ENCODE results near the gene U2SURP. TPM values are rescaled to one million over a fixed set of nuclear protein-coding genes. Genes with fewer than 3 reads are reported as not detected.

The U2SURP gene
- total RNA-seq, 1 donor from 2014 or later: 156 TPM

DNA sequence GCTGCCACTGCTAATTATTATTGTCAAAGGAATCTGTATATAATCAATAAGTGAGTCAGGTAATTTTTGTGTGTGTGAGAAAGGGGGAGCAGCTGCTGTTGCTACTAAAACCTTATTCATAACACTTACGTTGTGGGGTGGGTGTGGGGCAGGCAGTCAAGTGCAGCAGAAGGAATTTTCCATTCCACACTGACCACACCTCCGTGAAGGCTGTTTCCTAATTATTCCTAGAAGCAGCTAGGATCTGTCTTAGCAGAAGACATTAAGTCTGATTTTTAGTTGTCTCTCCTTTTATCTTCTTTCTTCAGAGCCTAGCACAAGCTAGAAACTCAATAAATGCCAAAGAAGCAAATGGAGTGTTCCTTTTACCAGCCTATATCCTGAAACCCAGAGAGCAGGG is 4.0 kb upstream of the U2SURP start:
- TF ChIP-seq, protein P1, sequence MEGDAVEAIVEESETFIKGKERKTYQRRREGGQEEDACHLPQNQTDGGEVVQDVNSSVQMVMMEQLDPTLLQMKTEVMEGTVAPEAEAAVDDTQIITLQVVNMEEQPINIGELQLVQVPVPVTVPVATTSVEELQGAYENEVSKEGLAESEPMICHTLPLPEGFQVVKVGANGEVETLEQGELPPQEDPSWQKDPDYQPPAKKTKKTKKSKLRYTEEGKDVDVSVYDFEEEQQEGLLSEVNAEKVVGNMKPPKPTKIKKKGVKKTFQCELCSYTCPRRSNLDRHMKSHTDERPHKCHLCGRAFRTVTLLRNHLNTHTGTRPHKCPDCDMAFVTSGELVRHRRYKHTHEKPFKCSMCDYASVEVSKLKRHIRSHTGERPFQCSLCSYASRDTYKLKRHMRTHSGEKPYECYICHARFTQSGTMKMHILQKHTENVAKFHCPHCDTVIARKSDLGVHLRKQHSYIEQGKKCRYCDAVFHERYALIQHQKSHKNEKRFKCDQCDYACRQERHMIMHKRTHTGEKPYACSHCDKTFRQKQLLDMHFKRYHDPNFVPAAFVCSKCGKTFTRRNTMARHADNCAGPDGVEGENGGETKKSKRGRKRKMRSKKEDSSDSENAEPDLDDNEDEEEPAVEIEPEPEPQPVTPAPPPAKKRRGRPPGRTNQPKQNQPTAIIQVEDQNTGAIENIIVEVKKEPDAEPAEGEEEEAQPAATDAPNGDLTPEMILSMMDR (IDR thresholded peaks at IDR 0.05; ENCODE audit: unreplicated experiment): no peak
- Mint-ChIP-seq H3K4me1 (ENCODE audit: low read depth) (peaks cover 25% of the 10 kb centered on the region), H3K27me3 (no peaks in the 10 kb centered on the region), H3K9me3 (ENCODE audit: low read depth) (no peaks in the 10 kb centered on the region), H3K27ac (peak overlapping the region; percentile 51), H3K4me3 (ENCODE audit: low read depth) (no peak overlapping the region), H3K36me3 (ENCODE audit: insufficient read depth) (no peaks in the 10 kb centered on the region)
- DNase-seq (ENCODE audit: low spot score, unreplicated experiment): no peak

DNA sequence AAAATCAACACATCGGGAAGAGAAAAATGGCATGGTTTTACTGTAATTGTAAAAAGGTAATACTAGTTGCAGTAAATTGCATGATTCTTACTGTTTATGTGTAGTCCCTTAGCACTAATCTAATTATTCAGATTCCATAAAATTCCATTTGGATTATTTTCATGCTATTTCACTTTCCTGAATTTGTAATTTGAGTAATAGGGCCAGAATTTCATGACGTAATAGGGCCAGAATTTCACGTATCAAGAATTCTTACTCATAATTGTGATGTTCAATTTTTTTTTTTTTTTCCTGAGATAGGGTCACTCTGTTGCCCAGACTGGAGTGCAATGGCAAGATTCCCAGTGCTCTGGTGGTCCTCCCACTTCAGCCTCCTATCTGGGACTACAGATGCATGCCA is 2.9 kb upstream of the U2SURP start:
- no peak overlapping the region for H3K27ac Mint-ChIP-seq
- TF ChIP-seq, protein P1 (IDR thresholded peaks at IDR 0.05; ENCODE audit: unreplicated experiment): no peak
- H3K4me1 Mint-ChIP-seq (ENCODE audit: low read depth): peaks cover 32% of the 10 kb centered on the region
- no peak overlapping the region for H3K4me3 Mint-ChIP-seq (ENCODE audit: low read depth)
- H3K36me3 Mint-ChIP-seq (ENCODE audit: insufficient read depth): no peaks in the 10 kb centered on the region
- DNase-seq (ENCODE audit: low spot score, unreplicated experiment): no peak
- H3K27me3 Mint-ChIP-seq: no peaks in the 10 kb centered on the region
- H3K9me3 Mint-ChIP-seq (ENCODE audit: low read depth): no peaks in the 10 kb centered on the region

DNA sequence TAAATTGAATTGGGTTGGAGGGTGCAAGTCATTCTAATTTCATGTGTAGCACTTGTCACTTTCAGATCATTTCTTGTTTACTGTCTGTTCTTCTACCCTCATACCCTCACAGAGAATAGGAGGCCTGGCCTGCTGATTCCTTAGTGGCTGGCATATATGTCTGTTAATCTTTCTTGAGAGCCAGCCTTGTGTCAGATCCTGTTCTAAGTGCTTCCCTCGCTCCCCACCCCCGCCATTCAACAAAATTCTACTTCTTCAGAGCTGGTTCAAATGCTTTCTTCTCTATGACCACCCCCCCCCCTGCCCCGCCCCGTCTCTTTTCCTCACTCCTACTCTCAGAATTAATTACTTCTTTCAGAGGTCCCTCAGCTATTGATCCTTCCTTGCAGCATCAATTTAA is 1.5 kb upstream of the U2SURP start:
- peak overlapping the region; percentile 100 for H3K27ac Mint-ChIP-seq
- H3K36me3 Mint-ChIP-seq (ENCODE audit: insufficient read depth): no peaks in the 10 kb centered on the region
- TF ChIP-seq, protein P1 (IDR thresholded peaks at IDR 0.05; ENCODE audit: unreplicated experiment): no peak
- no peak for DNase-seq (ENCODE audit: low spot score, unreplicated experiment)
- H3K27me3 Mint-ChIP-seq: no peaks in the 10 kb centered on the region
- H3K4me3 Mint-ChIP-seq (ENCODE audit: low read depth): peak overlapping the region; percentile 96
- H3K4me1 Mint-ChIP-seq (ENCODE audit: low read depth): peaks cover 30% of the 10 kb centered on the region
- H3K9me3 Mint-ChIP-seq (ENCODE audit: low read depth): no peaks in the 10 kb centered on the region

DNA sequence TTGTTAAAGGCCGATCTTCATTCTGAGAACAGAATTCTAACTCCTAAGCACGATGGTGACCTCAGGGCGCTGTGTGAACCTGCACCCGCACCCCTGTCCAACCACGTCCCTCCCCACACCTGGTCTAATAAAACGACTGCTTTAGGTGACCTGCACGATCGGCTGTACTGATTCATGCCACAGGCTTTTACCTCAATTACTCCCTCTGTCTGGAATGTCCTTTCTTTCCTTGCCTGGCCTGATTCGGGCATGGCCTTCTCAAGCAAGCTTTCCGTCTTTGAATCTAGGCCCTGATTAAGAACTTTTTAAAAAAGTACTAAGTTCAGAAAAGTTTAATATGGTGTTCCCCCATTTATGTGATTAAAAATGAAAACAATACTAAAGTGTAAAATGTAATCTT is 842 bp upstream of the U2SURP start:
- Mint-ChIP-seq H3K4me3 (ENCODE audit: low read depth) (peak overlapping the region; percentile 96), H3K36me3 (ENCODE audit: insufficient read depth) (no peaks in the 10 kb centered on the region), H3K27ac (peak overlapping the region; percentile 100), H3K9me3 (ENCODE audit: low read depth) (no peaks in the 10 kb centered on the region), H3K27me3 (no peaks in the 10 kb centered on the region), H3K4me1 (ENCODE audit: low read depth) (peaks cover 30% of the 10 kb centered on the region)
- TF ChIP-seq, protein P1 (IDR thresholded peaks at IDR 0.05; ENCODE audit: unreplicated experiment): no peak
- no peak for DNase-seq (ENCODE audit: low spot score, unreplicated experiment)

DNA sequence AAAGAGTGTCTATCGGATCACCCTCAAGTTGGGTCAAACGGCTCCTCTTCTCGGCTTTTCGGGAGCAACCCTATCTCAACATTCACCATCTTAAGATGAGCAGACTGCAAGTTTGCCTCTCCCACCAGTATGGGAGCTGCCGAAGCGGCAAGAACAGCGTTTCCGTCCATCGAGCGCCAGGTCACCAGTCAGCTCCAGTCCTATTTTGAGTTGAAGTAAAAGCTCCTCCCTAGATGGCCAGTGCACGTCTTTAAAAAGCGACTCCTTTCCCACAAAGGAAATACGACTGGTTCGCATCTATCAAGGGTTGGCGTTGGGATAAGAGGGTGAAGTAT is 369 bp upstream of the U2SURP start:
- Mint-ChIP-seq H3K36me3 (ENCODE audit: insufficient read depth) (no peaks in the 10 kb centered on the region), H3K4me3 (ENCODE audit: low read depth) (peak overlapping the region; percentile 96), H3K27me3 (no peaks in the 10 kb centered on the region), H3K4me1 (ENCODE audit: low read depth) (peaks cover 30% of the 10 kb centered on the region), H3K9me3 (ENCODE audit: low read depth) (no peaks in the 10 kb centered on the region), H3K27ac (peak overlapping the region; percentile 100)
- DNase-seq (ENCODE audit: low spot score, unreplicated experiment): no peak
- TF ChIP-seq, protein P1 (IDR thresholded peaks at IDR 0.05; ENCODE audit: unreplicated experiment): no peak
